SK-N-SH treated with all-trans-retinoic acid at 6 μM for 48 hours (cell line): ENCODE measurements around the gene LBHD2.
"Not testable (repeated sequence)": the region's sequence is repeated elsewhere in the genome, so short reads cannot be mapped to it uniquely, and the experiment has no call there.

Experiments
- ATAC-seq: fragments of 200-7000 bp; cut with Tn5 transposase; 3 replicates; pipeline ENCODE4 v1.9.1; 2020; ENCODE audit warnings: mild to moderate bottlenecking, moderate library complexity
- ARNTL ChIP-seq: fragments of 450-650 bp; formaldehyde crosslinking; IDR thresholded peaks from 2 replicates; pipeline ENCODE4 v1.5.0; 2020; ENCODE audit warnings: low read depth, mild to moderate bottlenecking, moderate library complexity, borderline replicate concordance
- BACH2 ChIP-seq: fragments of 250-450 bp; sonication (Bioruptor Pico); IDR thresholded peaks from 2 replicates; pipeline ENCODE4 v1.9.0; 2021; ENCODE audit warnings: mild to moderate bottlenecking, borderline replicate concordance
- CSDC2 ChIP-seq: fragments of 250-450 bp; sonication (Bioruptor Pico); IDR thresholded peaks from 2 replicates; pipeline ENCODE4 v1.5.0; 2020; ENCODE audit warnings: mild to moderate bottlenecking, moderate library complexity
- CSRNP3 ChIP-seq: fragments of 250-450 bp; sonication (Bioruptor Pico); IDR thresholded peaks from 2 replicates; pipeline ENCODE4 v1.5.1; 2021; ENCODE audit warnings: mild to moderate bottlenecking, moderate library complexity
- ESRRG ChIP-seq: fragments of 250-450 bp; sonication (Bioruptor Pico); IDR thresholded peaks from 2 replicates; pipeline ENCODE4 v1.6.1; 2021; ENCODE audit warnings: mild to moderate bottlenecking
- GLIS3 ChIP-seq: fragments of 250-450 bp; sonication (Bioruptor Pico); IDR thresholded peaks from 2 replicates; pipeline ENCODE4 v1.5.0; 2020; ENCODE audit warnings: mild to moderate bottlenecking, moderate library complexity
- ISL1 ChIP-seq: fragments of 250-450 bp; sonication (Bioruptor Pico); IDR thresholded peaks from 2 replicates; pipeline ENCODE4 v2.1.2; 2022; ENCODE audit warnings: mild to moderate bottlenecking, moderate library complexity
- OSR1 ChIP-seq: fragments of 250-450 bp; sonication (Bioruptor Pico); IDR thresholded peaks from 2 replicates; pipeline ENCODE4 v1.8.0; 2022; ENCODE audit warnings: moderate library complexity, mild to moderate bottlenecking, inconsistent platforms
- PPARA ChIP-seq: fragments of 250-450 bp; sonication (Bioruptor Pico); IDR thresholded peaks from 2 replicates; pipeline ENCODE4 v1.5.0; 2020; ENCODE audit warnings: mild to moderate bottlenecking, borderline replicate concordance
- RARB ChIP-seq: fragments of 250-450 bp; sonication (Bioruptor Pico); IDR thresholded peaks from 2 replicates; pipeline ENCODE4 v1.8.0; 2021; ENCODE audit warnings: mild to moderate bottlenecking, moderate library complexity
- SNAI2 ChIP-seq: fragments of 250-450 bp; sonication (Bioruptor Pico); IDR thresholded peaks from 2 replicates; pipeline ENCODE4 v1.5.0; 2020; ENCODE audit warnings: mild to moderate bottlenecking, moderate library complexity
- TSHZ2 ChIP-seq: fragments of 250-450 bp; sonication (Bioruptor Pico); IDR thresholded peaks from 2 replicates; pipeline ENCODE4 v1.5.0; 2020; ENCODE audit warnings: mild to moderate bottlenecking, moderate library complexity
- ZC3H10 ChIP-seq: fragments of 250-450 bp; sonication (Bioruptor Pico); IDR thresholded peaks from 2 replicates; pipeline ENCODE4 v1.5.1; 2021; ENCODE audit warnings: mild to moderate bottlenecking, moderate library complexity
- ZFP3 ChIP-seq: fragments of 250-450 bp; sonication (Bioruptor Pico); IDR thresholded peaks from 2 replicates; pipeline ENCODE4 v1.5.0; 2020; ENCODE audit warnings: mild to moderate bottlenecking, moderate library complexity
- ZNF565 ChIP-seq: fragments of 450-650 bp; formaldehyde crosslinking; conservative IDR thresholded peaks from 2 replicates; pipeline ENCODE4 v1.5.0; 2020; ENCODE audit warnings: low read depth, mild to moderate bottlenecking, moderate library complexity
- ZNF70 ChIP-seq: fragments of 450-650 bp; formaldehyde crosslinking; IDR thresholded peaks from 2 replicates; pipeline ENCODE4 v1.5.0; 2020; ENCODE audit warnings: mild to moderate bottlenecking, moderate library complexity
- ZNF8 ChIP-seq: fragments of 450-650 bp; formaldehyde crosslinking; IDR thresholded peaks from 2 replicates; pipeline ENCODE4 v1.5.0; 2020; ENCODE audit warnings: mild to moderate bottlenecking, moderate library complexity
- TF ChIP-seq, protein P1 (sequence below): fragments of 250-450 bp; sonication (Bioruptor Pico); IDR thresholded peaks from 2 replicates; pipeline ENCODE4 v1.8.0; 2020; ENCODE audit warnings: mild to moderate bottlenecking, moderate library complexity, borderline replicate concordance
- TF ChIP-seq, protein P2 (sequence below): fragments of 250-450 bp; sonication (Bioruptor Pico); IDR thresholded peaks from 2 replicates; pipeline ENCODE4 v1.8.0; 2021; ENCODE audit warnings: low read depth, mild to moderate bottlenecking, moderate library complexity, borderline replicate concordance
- TF ChIP-seq, protein P3 (sequence below): fragments of 250-450 bp; sonication (Bioruptor Pico); IDR thresholded peaks from 2 replicates; pipeline ENCODE4 v1.5.1; 2020; ENCODE audit warnings: low read depth, mild to moderate bottlenecking, moderate library complexity

Gene LBHD2

GRCh38 chr14:103113303-103113702, 29.3 kb downstream of the LBHD2 start (continued):
- TF ChIP-seq, protein P1, sequence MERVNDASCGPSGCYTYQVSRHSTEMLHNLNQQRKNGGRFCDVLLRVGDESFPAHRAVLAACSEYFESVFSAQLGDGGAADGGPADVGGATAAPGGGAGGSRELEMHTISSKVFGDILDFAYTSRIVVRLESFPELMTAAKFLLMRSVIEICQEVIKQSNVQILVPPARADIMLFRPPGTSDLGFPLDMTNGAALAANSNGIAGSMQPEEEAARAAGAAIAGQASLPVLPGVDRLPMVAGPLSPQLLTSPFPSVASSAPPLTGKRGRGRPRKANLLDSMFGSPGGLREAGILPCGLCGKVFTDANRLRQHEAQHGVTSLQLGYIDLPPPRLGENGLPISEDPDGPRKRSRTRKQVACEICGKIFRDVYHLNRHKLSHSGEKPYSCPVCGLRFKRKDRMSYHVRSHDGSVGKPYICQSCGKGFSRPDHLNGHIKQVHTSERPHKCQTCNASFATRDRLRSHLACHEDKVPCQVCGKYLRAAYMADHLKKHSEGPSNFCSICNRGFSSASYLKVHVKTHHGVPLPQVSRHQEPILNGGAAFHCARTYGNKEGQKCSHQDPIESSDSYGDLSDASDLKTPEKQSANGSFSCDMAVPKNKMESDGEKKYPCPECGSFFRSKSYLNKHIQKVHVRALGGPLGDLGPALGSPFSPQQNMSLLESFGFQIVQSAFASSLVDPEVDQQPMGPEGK (CRISPR knock-in tag), result no peak
- TF ChIP-seq, protein P2, sequence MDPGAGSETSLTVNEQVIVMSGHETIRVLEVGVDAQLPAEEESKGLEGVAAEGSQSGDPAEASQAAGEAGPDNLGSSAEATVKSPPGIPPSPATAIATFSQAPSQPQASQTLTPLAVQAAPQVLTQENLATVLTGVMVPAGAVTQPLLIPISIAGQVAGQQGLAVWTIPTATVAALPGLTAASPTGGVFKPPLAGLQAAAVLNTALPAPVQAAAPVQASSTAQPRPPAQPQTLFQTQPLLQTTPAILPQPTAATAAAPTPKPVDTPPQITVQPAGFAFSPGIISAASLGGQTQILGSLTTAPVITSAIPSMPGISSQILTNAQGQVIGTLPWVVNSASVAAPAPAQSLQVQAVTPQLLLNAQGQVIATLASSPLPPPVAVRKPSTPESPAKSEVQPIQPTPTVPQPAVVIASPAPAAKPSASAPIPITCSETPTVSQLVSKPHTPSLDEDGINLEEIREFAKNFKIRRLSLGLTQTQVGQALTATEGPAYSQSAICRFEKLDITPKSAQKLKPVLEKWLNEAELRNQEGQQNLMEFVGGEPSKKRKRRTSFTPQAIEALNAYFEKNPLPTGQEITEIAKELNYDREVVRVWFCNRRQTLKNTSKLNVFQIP, result no peak
- no peak for TF ChIP-seq ZC3H10 (CRISPR knock-in tag)
- no peak for TF ChIP-seq ARNTL (CRISPR knock-in tag)

GRCh38 chr14:103113774-103114173, 29.8 kb downstream of the LBHD2 start:
- no peak for ATAC-seq
- no peak for TF ChIP-seq CSRNP3 (CRISPR knock-in tag)
- no peak for TF ChIP-seq ISL1
- no peak for TF ChIP-seq SNAI2 (CRISPR knock-in tag)
- no peak for TF ChIP-seq CSDC2 (CRISPR knock-in tag)
- no peak for TF ChIP-seq PPARA (CRISPR knock-in tag)
- TF ChIP-seq, protein P1 (CRISPR knock-in tag), result no peak
- no peak for TF ChIP-seq GLIS3 (CRISPR knock-in tag)
- TF ChIP-seq ZNF8 (CRISPR knock-in tag), result no peak
- no peak for TF ChIP-seq RARB
- TF ChIP-seq, protein P3, sequence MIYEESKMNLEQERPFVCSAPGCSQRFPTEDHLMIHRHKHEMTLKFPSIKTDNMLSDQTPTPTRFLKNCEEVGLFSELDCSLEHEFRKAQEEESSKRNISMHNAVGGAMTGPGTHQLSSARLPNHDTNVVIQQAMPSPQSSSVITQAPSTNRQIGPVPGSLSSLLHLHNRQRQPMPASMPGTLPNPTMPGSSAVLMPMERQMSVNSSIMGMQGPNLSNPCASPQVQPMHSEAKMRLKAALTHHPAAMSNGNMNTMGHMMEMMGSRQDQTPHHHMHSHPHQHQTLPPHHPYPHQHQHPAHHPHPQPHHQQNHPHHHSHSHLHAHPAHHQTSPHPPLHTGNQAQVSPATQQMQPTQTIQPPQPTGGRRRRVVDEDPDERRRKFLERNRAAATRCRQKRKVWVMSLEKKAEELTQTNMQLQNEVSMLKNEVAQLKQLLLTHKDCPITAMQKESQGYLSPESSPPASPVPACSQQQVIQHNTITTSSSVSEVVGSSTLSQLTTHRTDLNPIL (CRISPR knock-in tag), result no peak
- TF ChIP-seq OSR1, result no peak
- TF ChIP-seq ZC3H10 (CRISPR knock-in tag), result no peak
- no peak for TF ChIP-seq ESRRG (CRISPR knock-in tag)
- TF ChIP-seq ZNF565 (CRISPR knock-in tag), result no peak
- TF ChIP-seq ZFP3 (CRISPR knock-in tag), result no peak
- no peak for TF ChIP-seq TSHZ2 (CRISPR knock-in tag)
- TF ChIP-seq, protein P2, result no peak
- no peak for TF ChIP-seq BACH2
- no peak for TF ChIP-seq ZNF70 (CRISPR knock-in tag)
- TF ChIP-seq ARNTL (CRISPR knock-in tag), result no peak
- TF ChIP-seq, all 23 proteins: peak for 0

- not testable (repeated sequence) for ATAC-seq
Observed at GRCh38 chr14:103115086-103115679, 31.2 kb downstream of the LBHD2 start.
